Stimulated activated CD4-positive, alpha-beta T cell treated with anti-CD3 and anti-CD28 coated beads, Interleukin-2, amount 100 ng/mL, for 48 hours (primary cell): Measurements from ENCODE around the gene HDAC3.

Source experiments
- DNase-seq, 2 donors: peaks; one replicate each; pipeline ENCODE4 v3.0.0-alpha.2; 2020

Gene HDAC3

DNA sequence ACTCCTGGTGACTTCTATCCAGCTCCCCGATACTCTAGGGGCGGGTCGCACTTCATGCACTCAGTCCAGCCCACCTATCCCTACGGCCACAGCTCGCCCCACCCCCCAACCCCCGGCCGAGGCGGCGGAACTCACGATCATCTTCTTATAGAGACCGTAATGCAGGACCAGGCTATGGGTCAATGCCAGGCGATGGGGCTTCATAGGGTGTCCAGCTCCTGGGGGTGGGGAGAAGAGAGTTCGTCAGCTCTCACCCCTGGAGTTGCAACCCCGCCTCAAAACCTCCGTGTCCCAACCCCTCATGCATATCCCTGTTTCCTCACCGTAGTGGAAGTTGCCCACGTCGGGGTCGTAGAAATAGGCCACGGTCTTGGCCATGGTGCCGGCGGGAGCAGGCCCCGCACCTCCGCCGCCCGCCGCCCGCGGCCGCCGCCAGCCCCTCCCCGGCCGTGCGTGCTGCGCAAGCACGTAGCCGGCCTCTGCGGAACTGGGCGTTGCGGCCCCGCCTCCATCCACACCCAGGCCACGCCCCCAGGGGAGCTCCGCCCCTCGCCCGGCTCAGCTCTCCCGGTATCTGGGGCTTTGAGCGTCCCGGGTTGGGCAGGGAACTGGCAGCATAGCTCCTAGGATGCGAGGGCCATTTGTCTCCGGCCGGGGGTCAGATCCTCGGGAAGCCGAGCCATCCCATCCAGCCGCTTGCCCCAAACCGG is at the start of gene HDAC3, which contains the start of gene RELL2:
Gene HDAC3, minus strand, starts transcription at position 437 of the 710 bp plus-strand sequence. Its CDS starts 59 bp downstream, at position 378.
Gene RELL2, plus strand, starts transcription at position 585 of the 710 bp plus-strand sequence. CDS start 1,229 bp downstream, outside the sequence.
- DNase-seq = peak; percentile 95 to 97

DNA sequence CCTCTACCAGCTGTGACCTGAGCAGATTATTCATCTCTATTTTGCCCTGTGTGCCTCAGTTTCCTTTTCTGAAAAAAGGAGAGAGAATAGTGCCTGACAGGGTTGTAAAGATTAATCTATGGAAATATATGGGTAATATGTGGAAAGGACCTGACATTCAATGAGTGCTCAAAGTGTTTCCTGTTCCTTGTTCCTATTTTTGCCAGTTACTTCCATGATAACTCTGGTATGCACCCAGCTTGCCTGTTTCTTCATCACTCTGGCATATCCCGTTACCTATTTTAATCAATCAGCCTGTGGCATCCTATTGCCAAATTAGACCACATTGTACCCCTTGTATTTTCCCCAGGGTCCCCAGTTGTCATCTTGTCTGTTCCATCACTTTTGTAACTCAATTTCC is 48.9 kb upstream of the HDAC3 start:
- no peak for DNase-seq

DNA sequence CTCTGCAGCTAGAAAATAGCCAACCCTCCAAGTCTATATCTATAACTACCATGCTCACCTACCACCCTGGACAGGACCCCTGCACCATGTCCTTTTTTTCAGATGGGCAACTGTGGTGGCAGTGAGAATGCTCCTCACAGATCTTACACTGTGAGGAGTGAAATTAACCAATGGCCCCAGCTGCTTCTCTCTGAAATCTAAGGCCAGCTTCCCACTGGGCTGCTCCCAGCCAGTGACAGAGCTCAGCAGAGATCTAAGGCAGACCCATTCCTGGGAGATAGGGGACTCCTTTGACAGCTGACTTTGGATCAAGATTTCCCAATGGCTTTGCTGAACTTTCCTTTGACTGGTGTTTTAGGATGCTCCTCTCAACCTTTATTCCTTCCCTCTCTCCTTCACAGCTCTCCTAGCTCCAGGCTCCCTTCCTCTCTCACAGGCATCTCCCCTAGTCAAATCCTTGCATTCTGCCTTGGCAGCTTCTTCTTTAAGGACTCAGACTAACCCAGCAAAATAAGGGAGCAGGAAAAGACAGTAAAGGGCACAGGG is 47.0 kb upstream of the HDAC3 start:
- DNase-seq = no peak

DNA sequence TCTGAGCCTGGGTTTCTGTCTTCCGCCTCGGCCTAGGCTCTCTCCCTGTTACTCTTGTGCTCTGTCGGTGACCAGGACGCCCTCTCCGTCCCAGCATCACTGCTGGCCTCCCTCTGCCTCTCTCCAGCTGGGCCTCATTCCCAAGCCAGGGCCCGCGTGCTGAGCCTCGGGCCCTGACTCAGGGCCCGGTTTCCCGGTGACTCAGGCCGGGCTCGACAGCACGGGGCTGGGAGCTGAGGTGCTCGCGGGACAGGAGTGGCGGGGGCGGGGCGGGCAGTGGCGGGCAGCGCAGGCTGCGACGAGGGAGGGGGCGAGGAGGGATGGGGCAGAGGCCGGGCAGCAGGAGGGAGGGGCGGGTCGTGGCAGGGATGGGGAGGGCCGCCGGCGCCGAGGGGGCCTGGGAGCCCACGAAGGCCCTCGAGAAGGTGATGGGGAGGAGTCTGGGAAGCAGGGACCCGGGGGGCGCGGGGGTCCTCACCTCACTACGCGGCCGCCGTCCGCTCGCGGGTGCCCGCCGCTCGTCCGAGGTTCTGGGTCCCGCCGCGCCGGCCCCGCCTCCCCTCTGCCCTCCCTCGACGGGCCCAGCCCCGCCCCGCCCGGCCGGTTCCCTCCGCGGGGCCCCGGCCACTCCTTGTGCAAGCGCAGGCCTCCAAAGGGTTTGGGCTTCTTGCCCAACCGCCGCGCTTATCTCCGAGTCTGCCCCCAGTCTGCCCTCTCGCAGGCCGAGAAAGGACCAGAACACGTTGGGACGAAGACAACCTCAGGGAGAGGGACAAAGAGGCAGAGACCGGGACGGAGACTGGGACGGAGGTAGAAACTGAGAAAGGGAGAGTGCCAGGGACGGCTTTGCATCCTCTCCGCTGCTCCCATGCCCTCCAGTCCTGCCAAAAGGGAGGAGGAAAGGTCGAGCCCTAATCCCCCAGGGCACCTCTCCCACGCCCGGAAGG is 45.3 kb upstream of the HDAC3 start, which contains the start of gene ARAP3:
Gene ARAP3, minus strand, starts transcription at position 536 of the 947 bp plus-strand sequence. CDS start 1,744 bp downstream, outside the sequence.
- DNase-seq = peak; percentile 31 to 32

DNA sequence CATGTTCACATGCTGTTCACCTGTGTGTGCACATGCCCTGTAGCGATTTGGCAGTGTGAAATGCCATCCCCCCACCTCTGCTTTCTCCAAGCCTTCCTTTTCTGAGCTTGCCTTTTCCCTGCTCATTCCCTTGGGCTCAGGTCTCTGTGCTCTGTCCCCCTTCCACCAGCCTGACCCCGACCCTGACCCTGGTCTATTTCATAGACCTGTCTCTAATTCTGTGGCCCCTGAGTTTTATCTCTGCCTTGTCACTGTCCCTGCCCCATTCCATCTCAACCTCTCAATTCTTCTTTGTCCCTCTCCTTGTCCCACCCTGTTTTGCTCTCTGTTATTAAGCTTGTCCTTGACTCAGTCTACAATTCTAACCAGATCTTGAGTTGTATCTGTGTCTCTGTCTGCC is 44.6 kb upstream of the HDAC3 start:
- DNase-seq = no peak

DNA sequence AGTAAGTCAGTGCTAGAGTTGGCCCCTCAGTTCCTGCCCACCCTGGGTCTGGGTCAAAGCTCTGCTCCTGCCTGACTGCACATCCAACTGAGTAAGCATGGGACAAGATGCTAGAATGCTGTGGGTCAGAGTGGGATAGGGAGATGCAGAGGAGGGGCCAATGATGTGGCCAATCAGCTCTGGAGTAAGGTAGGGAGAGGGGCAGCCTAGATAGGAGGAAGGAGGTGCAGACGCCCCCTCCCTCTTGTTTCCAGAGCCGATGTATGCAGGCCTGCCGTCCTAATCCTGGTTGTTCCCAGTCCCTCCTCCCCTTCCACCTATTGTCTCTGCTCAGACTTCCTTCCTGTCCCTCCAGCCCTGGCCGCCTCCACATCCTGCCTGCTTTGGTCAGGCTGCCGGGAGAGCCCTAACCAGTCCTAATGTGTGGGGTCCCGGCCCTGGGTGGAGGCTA is 44.1 kb upstream of the HDAC3 start:
- no peak for DNase-seq

DNA sequence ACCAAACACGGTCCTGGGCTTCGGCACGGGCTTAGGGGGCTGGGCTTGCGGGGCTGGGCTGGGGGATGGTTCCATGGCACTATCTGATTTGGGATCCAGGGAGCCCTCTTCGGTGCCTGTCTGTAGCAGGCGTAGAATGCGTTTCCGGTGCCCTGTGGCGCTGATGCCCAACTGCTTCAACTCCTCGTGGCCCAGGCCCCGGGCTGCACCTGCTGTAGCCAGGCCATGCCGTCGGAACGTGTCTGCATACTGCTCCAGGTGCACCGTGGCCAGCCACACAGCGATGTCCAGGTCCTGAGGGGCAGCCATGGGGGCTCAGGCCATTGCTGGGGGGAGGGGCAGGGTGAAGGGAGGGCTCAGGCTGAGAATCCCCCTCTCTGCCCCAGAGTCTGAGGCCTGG is 43.5 kb upstream of the HDAC3 start:
- no peak for DNase-seq

DNA sequence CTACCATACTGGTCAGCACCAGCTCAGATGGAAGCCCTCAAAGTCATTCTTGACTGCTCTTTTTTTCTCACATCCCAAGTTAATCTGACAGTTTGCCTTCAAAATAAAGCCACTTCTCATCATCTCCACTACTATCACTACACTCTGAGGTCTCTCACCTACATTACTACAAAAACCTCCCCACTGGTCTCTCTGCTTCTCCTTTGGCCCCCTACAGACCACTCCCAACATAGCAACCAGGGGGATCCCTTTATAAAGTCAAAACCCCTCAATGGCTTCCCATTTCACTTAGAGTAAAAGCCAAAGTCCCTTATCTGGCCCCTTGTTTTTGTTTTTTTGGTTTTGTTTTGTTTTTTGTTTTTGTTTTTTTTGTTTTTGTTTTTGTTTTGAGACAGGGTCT is 40.8 kb upstream of the HDAC3 start:
- DNase-seq = no peak

DNA sequence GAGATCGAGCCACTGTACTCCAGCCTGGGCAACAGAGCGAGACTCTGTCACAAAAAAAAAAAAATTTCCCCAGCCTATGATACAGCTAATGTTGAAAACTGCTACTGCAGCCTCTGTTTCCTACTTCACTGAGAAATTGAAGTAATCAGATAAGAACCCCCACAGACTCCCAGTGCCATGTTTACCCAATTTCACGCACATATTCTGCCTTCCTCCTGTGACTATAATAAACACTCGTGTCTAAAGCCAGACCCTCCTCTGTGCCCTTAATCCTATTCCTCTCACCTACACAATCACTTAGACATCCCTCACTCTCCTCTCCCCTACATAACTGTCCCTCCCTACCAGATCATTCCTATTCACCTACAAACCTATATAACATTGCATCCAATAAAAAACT is 39.0 kb upstream of the HDAC3 start:
- no peak for DNase-seq

DNA sequence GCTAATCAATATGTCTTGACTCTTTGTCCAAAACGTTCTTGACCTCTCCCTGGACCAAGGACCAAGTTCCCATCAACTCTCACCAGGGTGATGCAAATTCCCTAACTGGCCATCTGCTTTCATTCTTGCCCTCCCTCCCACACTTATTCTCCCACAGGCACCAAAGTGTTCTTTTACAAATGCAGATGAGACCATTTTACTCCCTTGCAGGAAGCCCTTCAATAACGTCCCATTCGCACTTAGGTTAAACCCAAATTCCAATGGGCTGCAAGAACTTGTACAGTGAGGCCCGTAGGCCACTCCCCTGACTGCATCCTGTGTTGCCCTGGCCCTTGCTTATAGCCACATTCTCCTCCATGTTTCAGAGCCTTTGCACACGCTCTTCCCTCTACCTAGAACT is 38.1 kb upstream of the HDAC3 start:
- DNase-seq = no peak

DNA sequence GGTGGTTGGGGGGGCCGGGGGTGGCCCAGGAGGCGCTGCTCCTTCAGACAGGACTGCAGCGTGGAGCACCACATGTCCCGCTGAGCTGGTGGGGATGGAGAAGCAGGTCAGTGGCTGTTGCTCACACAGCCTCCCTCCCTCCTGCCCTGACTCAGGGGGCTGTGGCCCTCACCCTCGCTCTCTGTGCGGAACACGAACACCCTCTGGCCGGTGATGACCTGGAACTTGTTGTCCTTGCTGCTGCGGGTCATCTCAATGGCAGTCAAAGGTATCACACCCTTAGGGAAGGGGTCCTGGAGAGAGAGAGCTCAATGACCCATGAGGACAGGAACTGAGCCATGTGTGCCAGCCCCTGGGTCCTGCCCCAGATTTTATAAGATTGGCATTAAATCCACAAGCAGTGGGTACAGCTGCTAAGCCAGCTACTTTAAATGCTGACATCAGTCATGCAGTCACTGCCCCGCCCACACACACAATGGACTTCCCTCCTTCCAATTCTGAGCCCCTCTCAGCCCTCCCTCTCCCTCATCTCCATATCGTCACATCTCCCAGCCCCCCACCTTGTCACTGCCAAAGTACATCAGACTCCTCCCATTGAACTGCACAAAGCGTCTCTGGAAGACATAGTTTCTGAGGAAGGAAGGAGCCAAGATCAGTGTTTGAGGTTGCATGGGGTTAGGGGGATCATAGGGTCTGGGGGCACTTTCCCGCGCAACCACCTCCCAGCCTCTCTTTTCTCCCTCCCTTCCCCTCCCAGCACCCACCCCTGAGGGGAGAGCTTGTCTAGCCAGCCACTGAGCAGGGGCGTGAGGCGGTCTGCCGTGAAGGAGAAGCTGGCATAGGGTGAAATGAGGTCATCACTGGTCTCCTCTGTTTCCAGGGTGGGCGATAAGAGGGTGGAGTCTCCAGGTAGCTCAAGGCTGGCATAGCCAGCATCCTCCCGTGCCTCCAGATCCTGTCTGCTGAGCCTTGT is 36.5 kb upstream of the HDAC3 start:
- DNase-seq = no peak

DNA sequence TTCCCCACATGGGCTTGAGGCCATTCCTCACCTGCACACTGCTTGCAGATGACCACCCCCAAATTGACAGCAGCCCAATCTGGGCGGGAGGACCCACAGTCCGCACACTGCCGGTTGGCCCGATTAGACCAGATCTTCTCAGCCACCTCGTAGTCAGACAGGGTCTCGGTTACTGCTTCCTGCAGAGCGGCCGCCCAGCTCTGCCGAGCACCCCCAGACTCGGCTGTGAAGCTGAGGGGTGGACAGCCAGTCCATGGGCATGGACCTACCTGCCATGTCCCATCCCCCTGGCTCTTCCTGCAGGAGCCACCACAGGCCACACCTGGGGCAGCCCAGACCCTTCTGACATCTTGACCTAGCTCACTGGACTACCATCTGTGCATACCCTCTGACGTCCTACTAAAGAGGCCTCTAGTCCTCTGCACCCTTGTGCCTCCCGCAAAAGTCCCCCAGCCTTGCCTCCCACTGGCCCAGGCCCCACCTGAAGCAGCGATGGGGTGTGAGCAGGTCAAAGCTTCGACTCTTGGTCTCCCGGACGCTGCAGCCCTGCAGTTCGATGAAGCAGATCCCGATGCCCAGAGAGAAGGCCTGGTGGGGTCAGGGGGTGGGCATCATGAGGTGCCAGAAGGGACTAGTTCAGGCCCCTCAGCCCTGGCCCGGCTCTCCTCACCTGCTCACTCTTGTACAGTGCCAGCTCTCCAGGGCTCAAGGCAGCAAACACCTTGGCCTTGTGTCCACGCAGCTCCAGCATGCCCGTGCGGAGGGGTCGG is 35.6 kb upstream of the HDAC3 start:
- no peak for DNase-seq

DNA sequence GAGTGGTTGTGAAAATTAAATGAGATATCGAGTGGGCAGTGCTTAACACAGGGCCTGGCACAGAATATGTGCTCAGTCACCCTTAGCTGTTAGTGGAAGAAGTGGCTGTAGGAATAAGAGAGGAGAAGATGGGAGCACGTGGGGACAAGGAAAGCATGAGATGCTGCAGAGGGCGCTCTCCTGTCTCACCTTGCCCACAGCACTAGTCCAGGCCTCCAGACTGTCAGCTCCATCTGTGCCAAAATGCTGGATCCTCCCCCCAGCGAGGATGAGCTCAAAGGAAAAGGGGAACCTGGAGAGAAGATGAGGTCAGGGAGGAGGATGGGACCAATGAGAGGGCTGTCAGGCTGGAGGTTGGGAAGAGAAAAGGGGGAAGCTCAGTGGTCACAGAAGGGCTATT is 32.9 kb upstream of the HDAC3 start:
- no peak for DNase-seq

DNA sequence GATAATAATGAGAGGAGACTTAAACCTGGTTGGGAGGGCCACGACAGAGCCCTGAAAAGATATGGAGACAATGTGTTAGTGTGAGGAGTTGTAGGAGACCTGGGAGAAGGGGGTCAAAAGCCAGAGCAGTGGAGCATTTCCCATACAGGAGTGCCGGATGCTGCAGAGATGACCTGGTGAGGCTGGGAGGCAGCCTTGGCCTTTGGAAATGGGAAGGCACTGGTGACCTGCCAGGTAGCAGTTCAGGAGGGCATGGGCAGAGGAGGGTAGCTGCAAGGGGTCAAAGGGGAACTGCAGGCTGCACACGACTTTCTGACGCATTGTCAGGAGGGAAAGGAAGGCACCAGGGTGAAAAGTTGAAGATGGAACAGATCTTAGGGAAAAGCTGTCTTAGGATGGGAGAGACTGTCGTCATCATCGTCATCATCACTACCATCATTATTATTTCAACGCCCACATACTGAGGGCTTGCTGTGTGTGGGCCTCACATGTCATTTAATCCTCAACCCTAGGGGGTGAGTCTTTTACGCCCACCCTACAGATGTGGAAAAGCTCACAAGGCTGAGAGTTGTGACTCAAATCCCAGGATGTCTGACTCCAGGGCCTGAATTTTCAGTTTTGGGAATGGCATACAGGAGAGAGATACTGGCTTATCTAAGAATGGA is 32.1 kb upstream of the HDAC3 start:
- DNase-seq = no peak

DNA sequence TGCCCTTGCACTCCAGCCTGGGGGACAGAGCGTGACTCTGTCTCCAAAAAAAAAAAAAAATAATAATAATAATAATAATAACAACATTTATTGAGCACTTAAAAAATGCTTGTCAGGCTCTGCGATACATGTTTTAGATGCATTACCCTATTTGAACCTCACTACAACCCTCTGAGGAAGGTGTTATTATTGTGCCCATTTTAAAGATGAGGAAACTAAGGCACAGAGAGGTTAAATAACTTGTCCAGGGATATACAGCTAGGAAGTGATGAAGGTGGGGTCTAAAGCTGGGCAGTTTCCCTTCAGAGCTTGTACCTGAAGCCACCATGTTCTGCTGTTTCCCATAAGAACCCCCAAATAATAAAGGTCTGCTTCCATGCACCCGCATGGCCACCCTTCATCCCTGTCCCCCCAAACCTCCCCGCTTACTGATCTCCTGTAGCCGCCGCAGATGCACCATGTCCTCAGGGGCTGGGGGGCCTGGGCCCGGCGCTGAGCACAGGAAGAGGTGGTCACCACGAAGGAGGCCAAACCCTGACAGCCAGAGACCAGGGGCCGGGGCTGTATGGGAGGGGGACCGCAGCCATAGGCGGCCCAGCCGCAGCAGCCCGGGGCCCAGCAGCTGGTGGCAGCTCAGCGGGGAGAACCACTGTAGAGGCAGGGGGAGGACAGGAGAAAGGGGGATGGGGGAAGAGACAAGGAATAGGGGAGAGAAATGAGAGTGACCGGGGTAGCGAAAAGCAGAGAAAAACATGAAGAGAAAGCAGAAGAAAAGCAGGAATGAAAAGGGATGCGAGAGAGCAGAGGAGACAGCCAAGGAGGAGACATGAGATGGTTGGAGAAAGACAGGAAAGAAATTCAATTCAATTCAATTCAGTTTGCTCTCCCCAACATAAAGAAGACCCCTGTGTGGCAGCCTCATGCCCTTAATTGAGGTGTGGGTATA is 29.6 kb upstream of the HDAC3 start:
- no peak for DNase-seq

DNA sequence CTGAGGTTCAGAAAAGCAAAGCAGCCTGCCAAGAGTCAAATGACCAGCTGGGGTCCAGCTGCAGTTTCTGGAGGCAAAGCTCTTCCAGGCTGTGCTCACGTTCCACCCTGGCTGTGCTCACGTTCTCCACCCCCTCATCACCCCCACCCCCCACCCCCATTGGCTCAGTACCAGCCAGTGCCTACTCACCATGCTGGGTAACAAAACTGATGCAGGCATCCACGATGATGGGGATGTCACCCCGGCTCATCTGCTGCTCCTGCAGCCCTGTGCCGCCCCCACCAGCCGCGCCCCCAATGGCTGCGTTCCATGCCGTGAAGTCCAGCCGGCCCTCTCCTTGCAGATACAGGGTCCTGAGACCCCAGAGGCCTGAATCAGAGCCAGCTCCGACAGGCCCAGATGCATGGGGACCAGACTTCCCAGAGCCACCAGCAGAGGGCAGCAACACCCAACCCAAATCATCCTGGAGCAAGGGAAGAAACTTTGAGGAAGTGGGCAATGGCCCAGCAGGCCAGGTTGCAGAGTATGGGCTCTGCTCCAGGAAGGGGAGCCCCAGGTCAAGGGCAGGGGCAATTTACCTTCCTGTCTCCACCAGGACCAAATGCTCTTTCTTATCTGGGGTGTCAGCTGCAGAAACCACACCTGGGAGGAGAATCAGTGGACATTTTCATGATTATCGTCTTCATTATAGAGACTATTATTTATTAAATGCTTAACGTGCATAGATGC is 28.2 kb upstream of the HDAC3 start:
- peak; percentile 75 for DNase-seq

DNA sequence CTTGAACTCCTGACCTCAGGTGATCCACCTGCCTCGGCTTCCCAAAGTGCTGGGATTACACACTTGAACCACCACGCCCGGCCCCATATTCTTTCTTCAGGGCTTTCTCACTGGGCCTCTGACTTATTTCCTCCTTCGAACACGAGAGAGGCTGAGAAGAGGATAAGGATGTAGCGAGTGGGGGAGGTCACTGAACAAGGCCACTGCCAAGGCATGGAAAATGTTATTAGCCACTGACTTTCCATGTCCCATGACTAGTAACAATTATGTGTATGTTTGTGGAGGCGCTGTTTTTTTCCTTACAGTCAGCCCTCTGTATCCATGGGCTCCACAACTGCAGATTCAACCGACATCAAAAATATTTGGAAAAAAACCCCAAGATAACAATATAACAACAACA is 26.9 kb upstream of the HDAC3 start:
- DNase-seq = no peak

DNA sequence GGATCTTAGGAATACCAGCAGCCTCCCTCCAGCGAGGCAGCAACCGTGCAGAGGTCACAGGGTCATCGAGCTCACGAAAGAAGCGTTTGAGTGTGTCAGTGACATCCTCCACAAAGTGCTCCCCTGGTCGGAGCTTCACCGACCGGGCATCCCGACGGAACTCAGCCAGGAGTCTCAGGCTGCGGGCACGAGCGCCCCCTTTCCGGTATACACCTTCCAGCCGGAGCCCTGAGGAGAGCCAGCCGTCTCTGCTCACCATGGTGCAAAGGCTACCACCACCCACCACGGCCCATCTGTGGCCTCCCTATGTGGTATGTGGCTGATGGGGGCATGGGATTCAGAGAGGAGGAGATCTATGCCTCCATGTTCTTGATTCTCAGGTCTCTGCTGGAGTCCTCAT is 25.4 kb upstream of the HDAC3 start:
- DNase-seq = no peak
